NCI-H1694 treated with DMSO at 0.1 percent for 48 hours (cell line): ENCODE measurements around the gene HMX3.

Experiments used
- DNase-seq: peaks from one replicate; lab custom pipeline; 2025; lab: John Stamatoyannopoulos, UW

Gene HMX3

DNA sequence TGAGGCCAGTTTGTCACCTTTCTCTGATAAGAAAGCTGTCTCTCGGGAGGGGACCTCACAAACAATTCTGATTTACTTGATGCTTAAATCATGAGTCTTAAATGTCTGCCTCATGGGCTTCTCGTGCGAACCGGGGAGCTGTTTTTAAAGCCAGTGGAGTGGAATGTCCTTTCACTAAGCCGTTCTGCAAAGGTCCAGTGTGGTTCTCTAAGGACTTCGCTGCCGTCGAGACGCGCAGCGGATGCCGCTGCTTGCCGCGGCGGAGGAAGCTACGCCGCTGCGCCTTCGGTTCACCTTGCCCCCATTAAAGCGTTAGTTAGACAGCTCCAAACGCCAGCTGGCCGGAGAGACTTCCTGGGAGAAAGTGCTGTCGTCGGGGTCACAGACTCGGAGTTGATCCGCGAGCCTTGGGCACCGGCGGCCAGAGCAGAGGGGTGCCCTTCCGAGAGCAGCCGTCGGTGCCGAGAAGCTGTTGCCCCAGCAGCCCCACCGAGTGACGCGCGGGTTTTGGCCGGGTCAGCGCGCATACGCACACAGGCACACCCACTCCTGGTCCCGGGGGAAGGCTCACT is 1.3 kb upstream of the HMX3 start:
- no peak for DNase-seq

DNA sequence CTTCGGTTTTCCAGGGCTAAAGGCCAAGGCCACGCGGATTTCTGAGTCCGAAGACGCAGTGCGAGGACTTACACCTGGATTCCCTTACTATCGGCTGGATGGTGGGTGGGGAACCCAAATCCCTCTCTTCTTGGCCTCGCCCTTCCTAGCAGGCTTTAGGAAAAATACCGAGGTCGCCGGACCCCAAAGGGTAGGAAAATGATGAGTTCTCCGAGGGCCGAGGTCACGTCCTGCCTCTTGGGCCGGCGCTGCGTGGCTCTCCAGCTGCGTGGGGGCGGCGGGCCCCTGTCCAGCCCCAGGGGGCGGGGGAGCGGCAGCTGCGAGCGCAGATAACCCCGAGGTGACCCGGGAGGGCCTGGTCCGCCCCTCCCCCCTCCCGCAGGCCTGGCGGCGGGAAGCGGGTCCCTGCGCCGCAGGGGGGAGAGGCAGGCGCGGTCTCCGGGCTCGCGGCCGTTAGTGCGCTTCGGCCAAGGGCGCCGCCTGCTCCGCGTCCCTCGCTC is 805 bp upstream of the HMX3 start:
- no peak for DNase-seq

DNA sequence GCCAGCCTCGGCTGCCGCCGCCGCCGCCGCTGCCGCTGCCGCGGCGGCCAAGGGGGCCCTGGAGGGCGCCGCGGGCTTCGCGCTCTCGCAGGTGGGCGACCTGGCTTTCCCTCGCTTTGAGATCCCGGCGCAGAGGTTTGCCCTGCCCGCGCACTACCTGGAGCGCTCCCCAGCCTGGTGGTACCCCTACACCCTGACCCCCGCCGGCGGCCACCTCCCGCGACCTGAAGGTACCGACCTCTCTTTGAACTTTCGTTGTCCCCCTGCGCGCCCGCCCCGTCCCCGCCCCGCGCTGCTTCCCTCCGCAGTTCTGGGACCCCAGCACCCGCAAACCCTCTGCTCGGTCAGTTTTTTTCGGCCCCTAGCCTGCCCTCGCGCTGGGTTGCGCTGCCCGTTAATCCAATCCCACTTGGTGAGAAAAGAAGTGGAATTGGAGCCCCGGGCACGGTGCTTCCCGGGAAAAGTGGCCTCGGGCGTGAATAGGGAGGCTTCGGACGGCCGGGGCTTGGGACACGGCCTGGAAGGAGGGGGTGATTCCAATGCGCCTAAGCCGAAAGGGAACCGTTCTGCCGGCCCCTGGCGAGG is 543 bp downstream of the HMX3 start:
- DNase-seq, result no peak

GRCh38 chr10:123136806-123137642 is 1.3 kb downstream of the HMX3 start:
- no peak for DNase-seq

GRCh38 chr10:123139165-123139520 is 3.4 kb downstream of the HMX3 start:
- no peak for DNase-seq

DNA sequence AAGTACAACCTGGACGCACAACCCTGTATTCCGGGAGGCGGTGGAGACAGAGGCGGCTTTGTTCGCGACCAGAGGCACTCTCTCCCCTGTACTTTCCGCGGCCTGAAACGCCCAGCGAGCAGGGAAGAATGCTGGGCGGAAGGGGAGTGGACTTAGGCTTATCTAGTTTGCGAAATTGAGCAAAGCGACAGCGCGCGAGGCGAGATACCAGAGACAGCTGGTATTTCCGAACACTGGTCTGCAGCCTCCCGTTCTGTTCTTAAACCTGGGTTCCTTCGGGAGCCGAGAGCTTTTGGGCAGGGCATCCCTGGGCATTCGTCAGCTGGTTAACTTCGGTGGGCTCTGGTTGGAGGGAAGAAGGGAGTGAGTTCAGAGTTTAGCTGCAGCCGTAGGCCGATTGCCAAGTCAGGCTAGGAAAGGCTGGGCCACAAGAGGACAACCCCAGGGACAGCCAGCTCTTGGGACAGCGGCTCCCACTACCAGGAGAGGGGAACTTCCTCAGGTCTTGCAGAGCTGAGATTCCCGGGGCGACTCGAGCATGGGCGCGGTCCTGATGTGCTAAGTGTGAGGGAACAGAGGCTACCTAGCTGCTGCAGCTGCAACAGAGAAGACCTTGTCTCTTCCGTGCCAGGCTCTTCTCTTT is 3.9 kb downstream of the HMX3 start:
- DNase-seq, result no peak

GRCh38 chr10:123140164-123140982 is 4.6 kb downstream of the HMX3 start:
- no peak for DNase-seq

- DNase-seq, result no peak
These were observed 5.2 kb downstream of the HMX3 start for GRCh38 chr10:123140983-123141390.

DNA sequence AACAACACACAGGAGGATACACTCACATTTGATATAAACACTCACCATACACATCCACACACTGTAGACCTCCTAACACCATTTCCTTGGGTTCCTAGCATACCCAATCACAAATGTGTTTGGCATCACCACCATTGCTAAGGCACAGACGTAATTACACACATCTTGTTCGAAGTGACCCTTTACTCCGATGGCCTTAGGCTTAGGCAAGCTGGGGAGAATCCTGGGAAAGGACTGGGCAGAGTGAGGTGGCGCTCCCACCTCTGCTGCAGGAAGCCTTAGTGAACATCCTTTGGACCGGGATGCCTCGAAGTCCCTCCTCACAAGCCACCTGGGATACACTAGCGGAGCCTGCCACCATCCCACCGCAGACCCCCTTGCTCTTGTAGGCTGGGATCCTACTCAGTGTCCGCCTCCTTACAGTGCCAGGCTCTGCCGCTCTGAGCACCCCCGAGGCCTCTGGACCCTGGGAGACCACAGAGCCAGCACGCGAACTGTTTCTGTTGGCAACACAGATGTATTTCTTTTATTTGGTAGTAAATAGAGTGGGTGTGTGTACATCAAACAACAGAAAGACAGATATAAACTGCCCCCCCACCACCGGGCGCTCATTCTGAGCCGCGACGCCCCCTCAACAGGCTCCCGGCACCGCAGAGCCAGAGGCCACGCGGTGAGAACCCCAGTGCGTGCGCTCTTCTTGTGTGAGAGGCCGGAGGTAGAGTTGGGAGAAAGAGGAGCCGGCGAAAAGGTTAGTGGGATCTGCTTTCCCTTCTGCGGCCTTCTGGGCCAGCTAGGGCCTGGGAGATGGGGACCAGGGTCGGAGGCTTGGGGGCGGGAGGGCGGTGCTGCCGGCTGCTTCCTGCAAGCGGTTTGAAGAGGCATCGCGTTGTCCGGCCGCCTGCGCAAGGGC is 6.3 kb downstream of the HMX3 start:
- no peak for DNase-seq

- no peak for DNase-seq
These were observed 7.0 kb downstream of the HMX3 start for GRCh38 chr10:123142701-123143161.

DNA sequence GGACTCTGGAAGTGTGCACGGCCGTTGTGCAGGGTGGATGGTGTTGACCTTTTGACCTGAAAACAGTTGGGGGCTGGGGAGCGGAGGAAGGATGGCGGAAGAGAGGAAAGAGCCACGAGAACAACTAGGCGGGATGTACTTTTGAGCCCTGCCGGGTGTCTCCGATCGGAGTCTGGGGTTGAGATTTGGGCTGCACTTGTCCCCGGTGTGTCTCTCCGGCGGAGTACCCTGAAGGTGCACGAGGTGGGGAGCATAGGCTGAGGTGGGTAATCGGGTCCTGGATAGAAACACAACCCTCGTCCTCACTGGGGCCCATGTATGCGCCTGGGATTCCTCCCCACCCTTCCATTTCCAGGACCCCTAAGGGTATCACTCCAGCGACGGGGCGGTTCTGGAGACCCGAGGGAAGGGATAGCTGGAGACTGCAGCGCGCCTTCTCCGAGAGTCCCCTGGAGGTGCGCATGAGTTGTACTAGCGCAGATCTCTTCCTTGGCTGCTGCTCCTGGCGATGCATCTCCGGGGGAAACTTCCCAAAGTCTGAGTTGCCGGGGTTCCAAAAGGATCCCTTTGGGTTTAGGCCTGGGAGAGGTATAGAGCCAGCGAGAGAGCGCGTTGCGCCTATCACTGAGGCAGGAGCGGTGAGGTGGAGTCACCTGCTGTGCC is 7.5 kb downstream of the HMX3 start:
- DNase-seq, result no peak

- DNase-seq, result no peak
These were observed 8.0 kb downstream of the HMX3 start for GRCh38 chr10:123143825-123144168.

- DNase-seq, result no peak
These were observed 9.1 kb downstream of the HMX3 start for GRCh38 chr10:123144697-123145541.

DNA sequence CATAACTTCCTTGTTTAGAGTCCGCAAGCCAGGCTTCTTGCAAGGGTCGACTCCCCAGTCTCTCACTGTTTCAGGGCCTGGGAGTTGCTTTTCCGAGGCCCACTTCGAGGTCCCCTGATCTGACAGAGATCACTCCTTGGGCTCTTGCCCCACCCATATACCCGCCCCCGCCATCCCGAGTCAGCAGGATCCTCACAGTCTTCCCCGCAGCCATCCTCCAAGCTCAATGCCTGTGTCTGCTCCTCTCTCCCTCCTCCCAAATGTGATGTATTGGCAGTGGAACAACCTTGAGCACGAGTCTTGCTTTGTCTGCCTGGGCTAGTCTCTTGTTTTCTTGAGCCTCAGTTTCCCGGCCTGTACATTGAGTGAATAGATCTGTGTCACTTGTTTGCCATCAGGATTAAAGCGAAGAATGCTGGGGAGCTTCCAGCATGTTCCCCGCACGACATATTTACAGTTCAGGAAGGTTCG is 9.8 kb downstream of the HMX3 start:
- no peak for DNase-seq

- no peak for DNase-seq
These were observed 10.5 kb downstream of the HMX3 start for GRCh38 chr10:123146013-123146893.

DNA sequence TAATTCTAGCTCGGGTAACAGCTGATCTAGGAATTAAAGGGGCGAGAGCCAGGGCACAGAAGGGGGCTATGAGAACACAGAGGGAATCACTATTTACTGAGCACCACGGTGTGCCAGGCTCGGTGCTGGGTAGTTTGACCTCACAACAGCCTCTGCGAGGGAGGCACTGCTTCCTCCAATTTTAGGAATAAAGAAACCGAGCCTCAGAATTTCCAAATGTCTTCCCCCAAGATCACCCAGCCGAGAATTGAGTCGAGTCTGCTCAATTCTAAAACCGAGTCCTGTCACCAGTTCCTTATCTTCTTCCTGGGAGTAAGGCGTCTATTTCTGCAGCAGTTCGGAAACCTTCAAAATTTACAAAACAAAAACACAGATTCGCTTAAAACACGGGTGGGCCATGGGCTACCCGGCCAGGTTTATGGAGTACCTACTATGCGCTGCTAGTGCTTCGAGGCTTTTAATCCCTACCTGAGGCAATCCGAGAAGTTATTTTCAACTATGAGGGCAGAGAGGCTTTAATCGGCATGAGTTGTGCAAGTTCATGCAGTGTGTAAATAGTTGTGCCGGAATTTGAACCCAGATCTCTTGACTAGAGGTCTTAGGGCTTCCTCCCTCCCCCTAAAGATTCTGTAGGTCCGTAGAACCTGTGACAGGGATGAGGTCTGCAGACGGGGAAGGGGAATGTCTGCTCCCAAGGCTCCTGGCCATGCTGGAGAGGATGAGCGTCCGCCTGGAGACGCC is 11.3 kb downstream of the HMX3 start:
- no peak for DNase-seq

DNA sequence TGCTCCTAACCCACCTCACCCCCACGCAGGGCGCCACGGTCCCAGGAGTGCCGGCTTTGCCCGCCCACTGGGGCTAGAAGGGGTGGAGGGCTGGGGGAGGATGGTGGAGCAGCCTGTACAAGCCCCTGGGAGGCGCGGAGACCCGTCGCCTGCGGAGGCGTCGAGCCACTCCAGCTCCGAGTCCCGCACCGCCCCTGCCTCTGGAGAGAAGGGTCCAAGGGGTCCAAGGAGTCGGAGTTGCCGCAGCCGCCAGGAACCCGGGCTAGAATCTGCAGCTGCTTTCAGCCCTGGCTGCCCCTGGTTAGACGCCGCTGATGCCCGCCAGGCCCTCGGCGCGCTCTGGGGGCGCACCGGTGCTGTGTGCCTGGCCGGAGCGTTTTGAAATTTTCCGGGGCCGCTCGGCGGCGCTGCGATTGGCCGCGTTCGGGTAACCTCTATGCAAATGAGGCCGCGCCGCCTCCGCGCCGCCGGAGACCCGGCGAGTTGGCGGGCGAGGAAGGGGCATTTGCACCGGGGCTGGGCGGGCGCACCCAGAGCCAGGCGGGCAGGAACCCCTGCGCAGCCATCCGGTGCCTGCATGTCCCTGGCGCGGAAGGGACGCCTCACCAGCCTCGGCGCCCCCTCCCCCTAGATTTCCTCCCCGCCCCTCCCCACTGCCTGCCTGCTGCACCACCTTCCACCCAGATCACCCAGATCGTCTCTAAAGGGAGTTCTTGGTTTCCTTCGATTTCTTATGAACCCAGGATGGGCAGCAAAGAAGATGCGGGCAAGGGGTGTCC is 12.1 kb downstream of the HMX3 start, which contains the start of gene HMX2:
Gene HMX2 (plus strand): TSS at position 502 of the 779 bp plus-strand sequence. CDS start 243 bp downstream, at position 745.
- no peak for DNase-seq
